ENCODE results near the gene DPEP1. TPM values are rescaled to one million over a fixed set of nuclear protein-coding genes. Genes with fewer than 3 reads are reported as not detected.

The DPEP1 gene
- total RNA-seq, 4 donors from 2014 or later, result 1.3 to 4.0 (median 1.4) TPM; not detected in 1

GRCh38 chr16:89618109-89618998 is 4.9 kb downstream of the DPEP1 start:
- TF ChIP-seq POLR2AphosphoS5 (IDR thresholded peaks at IDR 0.05), result no peak
- no peak for TF ChIP-seq POLR2A (IDR thresholded peaks at IDR 0.05)
- no peak for TF ChIP-seq CTCF (IDR thresholded peaks at IDR 0.05)
- no peak for TF ChIP-seq EP300 (IDR thresholded peaks at IDR 0.05; ENCODE audit: low read depth)
- no peak for DNase-seq
- H3K27ac ChIP-seq, result no peak overlapping the region
- peaks cover 72% of the 10 kb centered on the region for H3K27me3 ChIP-seq
- H3K9me3 ChIP-seq, result no peaks in the 10 kb centered on the region
- 36 to 54% methylated on average over 9 to 16 of the region's 16 CpGs for WGBS, 2 donors (ENCODE audit: low coverage in 1 of 2)
- H3K4me3 ChIP-seq, result no peak overlapping the region
- no peaks in the 10 kb centered on the region for H3K4me1 ChIP-seq
- intact Hi-C loops (cut with DNase I; ENCODE audit: low total_unique reads) (no loop called here), in situ Hi-C loops (cut with MboI; ENCODE audit: low pct_ligation_motif_present in 1 of 4, low pct_unique_long_range_greater_than_20kb in 1 of 4, low sequenced_read_pairs in 3 of 4) (no loop called here)
- no peaks in the 10 kb centered on the region for H3K36me3 ChIP-seq

- Histone ChIP-seq H3K27ac (no peak overlapping the region), H3K27me3 (peaks cover 74% of the 10 kb centered on the region), H3K36me3 (no peaks in the 10 kb centered on the region), H3K4me3 (no peak overlapping the region), H3K4me1 (no peaks in the 10 kb centered on the region), H3K9me3 (no peaks in the 10 kb centered on the region)
- in situ Hi-C loops (cut with MboI; ENCODE audit: low pct_ligation_motif_present in 1 of 4, low pct_unique_long_range_greater_than_20kb in 1 of 4, low sequenced_read_pairs in 3 of 4), result no loop called here
- intact Hi-C loops (cut with DNase I; ENCODE audit: low total_unique reads), result no loop called here
- 77% methylated on average over 11 of the region's 12 CpGs; no CpG with 5 or more reads in 1 of the 2 donors for WGBS, 2 donors (ENCODE audit: low coverage in 1 of 2)
- no peak for DNase-seq
- TF ChIP-seq CTCF (IDR thresholded peaks at IDR 0.05) (no peak), POLR2A (IDR thresholded peaks at IDR 0.05) (no peak), POLR2AphosphoS5 (IDR thresholded peaks at IDR 0.05) (no peak), EP300 (IDR thresholded peaks at IDR 0.05; ENCODE audit: low read depth) (no peak)
Measured at GRCh38 chr16:89619840-89620239, 6.4 kb downstream of the DPEP1 start.

- Histone ChIP-seq H3K4me1 (no peaks in the 10 kb centered on the region), H3K9me3 (no peaks in the 10 kb centered on the region), H3K36me3 (no peaks in the 10 kb centered on the region), H3K27ac (no peak overlapping the region), H3K27me3 (peaks cover 74% of the 10 kb centered on the region), H3K4me3 (no peak overlapping the region)
- WGBS, 2 donors (ENCODE audit: low coverage in 1 of 2), result 33 to 82% methylated on average over 1 to 16 of the region's 16 CpGs
- in situ Hi-C loops (cut with MboI; ENCODE audit: low pct_ligation_motif_present in 1 of 4, low pct_unique_long_range_greater_than_20kb in 1 of 4, low sequenced_read_pairs in 3 of 4), result no loop called here
- TF ChIP-seq POLR2A (IDR thresholded peaks at IDR 0.05) (no peak), EP300 (IDR thresholded peaks at IDR 0.05; ENCODE audit: low read depth) (no peak), CTCF (IDR thresholded peaks at IDR 0.05) (no peak), POLR2AphosphoS5 (IDR thresholded peaks at IDR 0.05) (no peak)
- no peak for DNase-seq
- intact Hi-C loops (cut with DNase I; ENCODE audit: low total_unique reads), result no loop called here
Measured at GRCh38 chr16:89620406-89620841, 7.0 kb downstream of the DPEP1 start.

- in situ Hi-C loops (cut with MboI; ENCODE audit: low pct_ligation_motif_present in 1 of 4, low pct_unique_long_range_greater_than_20kb in 1 of 4, low sequenced_read_pairs in 3 of 4), result no loop called here
- H3K36me3 ChIP-seq, result no peaks in the 10 kb centered on the region
- intact Hi-C loops (cut with DNase I; ENCODE audit: low total_unique reads), result no loop called here
- no peak for DNase-seq
- WGBS, 2 donors (ENCODE audit: low coverage in 1 of 2), result 89% methylated on average over 18 of the region's 18 CpGs; no CpG with 5 or more reads in 1 of the 2 donors
- no peak overlapping the region for H3K27ac ChIP-seq
- no peaks in the 10 kb centered on the region for H3K9me3 ChIP-seq
- H3K4me1 ChIP-seq, result no peaks in the 10 kb centered on the region
- peaks cover 70% of the 10 kb centered on the region for H3K27me3 ChIP-seq
- no peak overlapping the region for H3K4me3 ChIP-seq
- TF ChIP-seq POLR2AphosphoS5 (IDR thresholded peaks at IDR 0.05) (no peak), EP300 (IDR thresholded peaks at IDR 0.05; ENCODE audit: low read depth) (no peak)
Measured at GRCh38 chr16:89621136-89621697, 7.8 kb downstream of the DPEP1 start.

Measured in transverse colon (tissue), 4 donors.